GM12878 (cell line): ENCODE data around the gene ZNF543. TPM values are rescaled to one million over a fixed set of nuclear protein-coding genes. Genes with fewer than 3 reads are reported as not detected.

Experiments used
- BCL11A ChIP-seq: IDR thresholded peaks from 2 replicates; pipeline ENCODE4 v1.6.1; 2011; ENCODE audit warnings: low read depth, low read length
- EP300 ChIP-seq, 2 experiments: fragments of 150-350 bp in 1 of 2; IDR thresholded peaks; 2 replicates each; pipeline ENCODE4 v1.6.1; 2011 to 2012; ENCODE audit warnings: low read depth in 2 of 2, low read length in 2 of 2, borderline replicate concordance in 1 of 2, improper control_type of control experiment in 1 of 2, inconsistent platforms in 1 of 2; ENCODE audit not compliant: control insufficient read depth in 1 of 2
- KLF5 ChIP-seq: fragments of 450-650 bp; IDR thresholded peaks from 2 replicates; pipeline ENCODE4 v1.6.1; 2014; ENCODE audit warnings: mild to moderate bottlenecking; ENCODE audit not compliant: partially characterized antibody
- MEF2B ChIP-seq: fragments of 450-650 bp; IDR thresholded peaks from 2 replicates; pipeline ENCODE4 v1.6.1; 2018; ENCODE audit warnings: mild to moderate bottlenecking, moderate library complexity; ENCODE audit not compliant: partially characterized antibody, poor library complexity, severe bottlenecking
- NR2F1 ChIP-seq: fragments of 450-650 bp; conservative IDR thresholded peaks from 2 replicates; pipeline ENCODE4 v1.6.1; 2017; ENCODE audit warnings: mild to moderate bottlenecking
- PAX5 ChIP-seq: IDR thresholded peaks from 2 replicates; pipeline ENCODE4 v1.6.1; 2011; ENCODE audit warnings: low read depth, low read length, borderline replicate concordance
- PAX8 ChIP-seq: fragments of 450-650 bp; IDR thresholded peaks from 2 replicates; pipeline ENCODE4 v1.6.1; 2017; ENCODE audit warnings: mild to moderate bottlenecking, moderate library complexity
- SMAD1 ChIP-seq: fragments of 450-650 bp; IDR thresholded peaks from 2 replicates; pipeline ENCODE4 v1.6.1; 2018; ENCODE audit warnings: mild to moderate bottlenecking, low read depth; ENCODE audit not compliant: partially characterized antibody
- STAT1 ChIP-seq: fragments of 450-650 bp; conservative IDR thresholded peaks from 2 replicates; pipeline ENCODE4 v1.6.1; 2014; ENCODE audit warnings: antibody characterized with exemption, mild to moderate bottlenecking
- TARDBP ChIP-seq: IDR thresholded peaks from 2 replicates; pipeline ENCODE4 v1.6.1; 2016; ENCODE audit warnings: borderline replicate concordance
- polyA plus RNA-seq, 11 experiments: library from polyadenylated mRNA; depleted of rRNA in 4 of 11; unstranded in 6 of 11; stranded (reverse) in 5 of 11; fragments of >200 nt; fragmentation: Nextera tagmentation in 4 of 11; fragmentation: Illumina TruSeq in 1 of 11; extraction: Ambion mirVana in 4 of 11; extraction: Trizol in 1 of 11; gene quantifications; 1 replicate in 1 of 11; 2 replicates in 10 of 11; pipeline versions ENCODE4 v1.2.1 to v1.2.3, GENCODE V29; 2011 to 2016; ENCODE audit warnings: inconsistent platforms in 2 of 11, missing spikeins in 2 of 11, low read depth in 1 of 11
- total RNA-seq, 4 experiments: library from RNA; depleted of rRNA in 3 of 4; stranded (reverse); fragments of >200 nt in 3 of 4; fragmentation: Illumina TruSeq in 1 of 4; extraction: Trizol in 1 of 4; gene quantifications; 2 replicates each; pipeline versions ENCODE4 v1.2.1 to v1.2.3, GENCODE V29; 2013 to 2021
- TF ChIP-seq, protein P1 (sequence below): fragments of 450-650 bp; IDR thresholded peaks from 2 replicates; pipeline ENCODE4 v1.6.1; 2018; ENCODE audit warnings: mild to moderate bottlenecking, low read depth, moderate library complexity; ENCODE audit not compliant: partially characterized antibody
- TF ChIP-seq, protein P2 (sequence below): fragments of 150-350 bp; IDR thresholded peaks from 2 replicates; pipeline ENCODE4 v1.6.1; 2016; ENCODE audit warnings: low read depth, low read length
- TF ChIP-seq, protein P3 (sequence below): fragments of 450-650 bp; formaldehyde crosslinking; IDR thresholded peaks from 2 replicates; pipeline ENCODE4 v1.5.0; 2022; ENCODE audit warnings: mild to moderate bottlenecking, missing genetic modification characterization
- TF ChIP-seq, protein P4 (sequence below): fragments of 150-350 bp; IDR thresholded peaks from 2 replicates; pipeline ENCODE4 v1.6.1; 2014; ENCODE audit warnings: mild to moderate bottlenecking, low read depth, low read length
- TF ChIP-seq, protein P5 (sequence below): IDR thresholded peaks from 2 replicates; pipeline ENCODE4 v1.6.1; 2012; ENCODE audit warnings: low read depth, low read length, improper control_type of control experiment

Gene ZNF543
- total and polyA plus RNA-seq, 10 of the 15 experiments (the other 5 are each of a cell fraction or from before 2014, with no cell fraction given), result 0.53 to 9.0 (median 3.5) TPM

DNA sequence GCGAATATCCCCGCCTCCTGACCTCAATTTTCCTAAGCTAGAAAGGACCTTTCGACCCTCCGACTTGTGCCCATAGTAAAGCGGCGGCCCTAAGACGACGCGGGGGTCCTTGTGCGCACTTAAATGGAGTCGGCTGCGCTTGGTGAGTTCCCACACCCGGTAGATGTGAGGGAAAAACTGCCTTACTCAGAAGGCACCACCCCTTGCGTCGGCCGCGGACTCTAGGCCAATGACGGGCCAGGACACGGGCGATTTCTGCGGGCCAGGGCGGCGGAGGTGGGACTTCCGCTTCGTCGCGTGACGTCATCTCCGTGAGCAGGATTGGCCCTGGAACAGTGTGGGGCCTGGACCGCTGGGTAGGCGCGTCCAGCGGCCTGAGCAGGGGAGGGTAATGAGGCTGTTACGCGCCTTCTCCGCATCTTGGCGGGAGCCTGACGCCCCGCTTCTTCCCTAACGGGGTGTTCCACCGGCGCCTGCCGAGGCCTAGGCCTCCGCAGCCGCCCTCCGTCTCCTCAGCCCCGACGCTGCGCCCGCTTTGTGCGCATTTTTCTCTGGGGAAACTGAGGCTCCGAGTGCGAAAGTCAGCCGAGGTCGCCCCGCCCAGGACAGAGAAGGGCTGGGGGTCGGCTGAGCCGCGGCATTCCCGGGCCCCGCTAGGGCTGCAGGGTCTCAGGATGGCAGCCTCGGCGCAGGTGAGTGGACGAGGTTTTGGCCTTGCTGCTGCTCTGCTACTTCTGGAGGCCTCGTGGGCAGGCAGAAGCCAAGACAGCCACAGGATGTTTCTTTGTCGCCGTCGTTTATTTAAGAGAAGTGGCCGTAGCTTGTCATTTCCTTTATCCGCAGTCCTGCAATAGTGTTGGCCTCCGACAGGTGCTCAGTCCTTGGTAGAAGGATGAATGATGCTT lies at the start of gene ZNF543 (continued):
- TF ChIP-seq, protein P1, sequence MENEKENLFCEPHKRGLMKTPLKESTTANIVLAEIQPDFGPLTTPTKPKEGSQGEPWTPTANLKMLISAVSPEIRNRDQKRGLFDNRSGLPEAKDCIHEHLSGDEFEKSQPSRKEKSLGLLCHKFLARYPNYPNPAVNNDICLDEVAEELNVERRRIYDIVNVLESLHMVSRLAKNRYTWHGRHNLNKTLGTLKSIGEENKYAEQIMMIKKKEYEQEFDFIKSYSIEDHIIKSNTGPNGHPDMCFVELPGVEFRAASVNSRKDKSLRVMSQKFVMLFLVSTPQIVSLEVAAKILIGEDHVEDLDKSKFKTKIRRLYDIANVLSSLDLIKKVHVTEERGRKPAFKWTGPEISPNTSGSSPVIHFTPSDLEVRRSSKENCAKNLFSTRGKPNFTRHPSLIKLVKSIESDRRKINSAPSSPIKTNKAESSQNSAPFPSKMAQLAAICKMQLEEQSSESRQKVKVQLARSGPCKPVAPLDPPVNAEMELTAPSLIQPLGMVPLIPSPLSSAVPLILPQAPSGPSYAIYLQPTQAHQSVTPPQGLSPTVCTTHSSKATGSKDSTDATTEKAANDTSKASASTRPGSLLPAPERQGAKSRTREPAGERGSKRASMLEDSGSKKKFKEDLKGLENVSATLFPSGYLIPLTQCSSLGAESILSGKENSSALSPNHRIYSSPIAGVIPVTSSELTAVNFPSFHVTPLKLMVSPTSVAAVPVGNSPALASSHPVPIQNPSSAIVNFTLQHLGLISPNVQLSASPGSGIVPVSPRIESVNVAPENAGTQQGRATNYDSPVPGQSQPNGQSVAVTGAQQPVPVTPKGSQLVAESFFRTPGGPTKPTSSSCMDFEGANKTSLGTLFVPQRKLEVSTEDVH, result no peak
- TF ChIP-seq, protein P2, sequence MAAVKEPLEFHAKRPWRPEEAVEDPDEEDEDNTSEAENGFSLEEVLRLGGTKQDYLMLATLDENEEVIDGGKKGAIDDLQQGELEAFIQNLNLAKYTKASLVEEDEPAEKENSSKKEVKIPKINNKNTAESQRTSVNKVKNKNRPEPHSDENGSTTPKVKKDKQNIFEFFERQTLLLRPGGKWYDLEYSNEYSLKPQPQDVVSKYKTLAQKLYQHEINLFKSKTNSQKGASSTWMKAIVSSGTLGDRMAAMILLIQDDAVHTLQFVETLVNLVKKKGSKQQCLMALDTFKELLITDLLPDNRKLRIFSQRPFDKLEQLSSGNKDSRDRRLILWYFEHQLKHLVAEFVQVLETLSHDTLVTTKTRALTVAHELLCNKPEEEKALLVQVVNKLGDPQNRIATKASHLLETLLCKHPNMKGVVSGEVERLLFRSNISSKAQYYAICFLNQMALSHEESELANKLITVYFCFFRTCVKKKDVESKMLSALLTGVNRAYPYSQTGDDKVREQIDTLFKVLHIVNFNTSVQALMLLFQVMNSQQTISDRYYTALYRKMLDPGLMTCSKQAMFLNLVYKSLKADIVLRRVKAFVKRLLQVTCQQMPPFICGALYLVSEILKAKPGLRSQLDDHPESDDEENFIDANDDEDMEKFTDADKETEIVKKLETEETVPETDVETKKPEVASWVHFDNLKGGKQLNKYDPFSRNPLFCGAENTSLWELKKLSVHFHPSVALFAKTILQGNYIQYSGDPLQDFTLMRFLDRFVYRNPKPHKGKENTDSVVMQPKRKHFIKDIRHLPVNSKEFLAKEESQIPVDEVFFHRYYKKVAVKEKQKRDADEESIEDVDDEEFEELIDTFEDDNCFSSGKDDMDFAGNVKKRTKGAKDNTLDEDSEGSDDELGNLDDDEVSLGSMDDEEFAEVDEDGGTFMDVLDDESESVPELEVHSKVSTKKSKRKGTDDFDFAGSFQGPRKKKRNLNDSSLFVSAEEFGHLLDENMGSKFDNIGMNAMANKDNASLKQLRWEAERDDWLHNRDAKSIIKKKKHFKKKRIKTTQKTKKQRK, result peak; percentile 32
- TF ChIP-seq MEF2B (no peak), KLF5 (peak; percentile 65), EP300 (IDR thresholded peaks at IDR 0.05; ENCODE audit: borderline replicate concordance in 1 of 2, control insufficient read depth in 1 of 2, low read depth in 2 of 2, low read length in 2 of 2) (no peak), NR2F1 (no peak), PAX5 (peak; percentile 63; the same call in 1 of the 2 replicates), BCL11A (no peak), PAX8 (no peak), TARDBP (no peak), SMAD1 (no peak), STAT1 (no peak)
- TF ChIP-seq, protein P3, sequence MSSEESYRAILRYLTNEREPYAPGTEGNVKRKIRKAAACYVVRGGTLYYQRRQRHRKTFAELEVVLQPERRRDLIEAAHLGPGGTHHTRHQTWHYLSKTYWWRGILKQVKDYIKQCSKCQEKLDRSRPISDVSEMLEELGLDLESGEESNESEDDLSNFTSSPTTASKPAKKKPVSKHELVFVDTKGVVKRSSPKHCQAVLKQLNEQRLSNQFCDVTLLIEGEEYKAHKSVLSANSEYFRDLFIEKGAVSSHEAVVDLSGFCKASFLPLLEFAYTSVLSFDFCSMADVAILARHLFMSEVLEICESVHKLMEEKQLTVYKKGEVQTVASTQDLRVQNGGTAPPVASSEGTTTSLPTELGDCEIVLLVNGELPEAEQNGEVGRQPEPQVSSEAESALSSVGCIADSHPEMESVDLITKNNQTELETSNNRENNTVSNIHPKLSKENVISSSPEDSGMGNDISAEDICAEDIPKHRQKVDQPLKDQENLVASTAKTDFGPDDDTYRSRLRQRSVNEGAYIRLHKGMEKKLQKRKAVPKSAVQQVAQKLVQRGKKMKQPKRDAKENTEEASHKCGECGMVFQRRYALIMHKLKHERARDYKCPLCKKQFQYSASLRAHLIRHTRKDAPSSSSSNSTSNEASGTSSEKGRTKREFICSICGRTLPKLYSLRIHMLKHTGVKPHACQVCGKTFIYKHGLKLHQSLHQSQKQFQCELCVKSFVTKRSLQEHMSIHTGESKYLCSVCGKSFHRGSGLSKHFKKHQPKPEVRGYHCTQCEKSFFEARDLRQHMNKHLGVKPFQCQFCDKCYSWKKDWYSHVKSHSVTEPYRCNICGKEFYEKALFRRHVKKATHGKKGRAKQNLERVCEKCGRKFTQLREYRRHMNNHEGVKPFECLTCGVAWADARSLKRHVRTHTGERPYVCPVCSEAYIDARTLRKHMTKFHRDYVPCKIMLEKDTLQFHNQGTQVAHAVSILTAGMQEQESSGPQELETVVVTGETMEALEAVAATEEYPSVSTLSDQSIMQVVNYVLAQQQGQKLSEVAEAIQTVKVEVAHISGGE (CRISPR knock-in tag), result no peak
- TF ChIP-seq, protein P4, sequence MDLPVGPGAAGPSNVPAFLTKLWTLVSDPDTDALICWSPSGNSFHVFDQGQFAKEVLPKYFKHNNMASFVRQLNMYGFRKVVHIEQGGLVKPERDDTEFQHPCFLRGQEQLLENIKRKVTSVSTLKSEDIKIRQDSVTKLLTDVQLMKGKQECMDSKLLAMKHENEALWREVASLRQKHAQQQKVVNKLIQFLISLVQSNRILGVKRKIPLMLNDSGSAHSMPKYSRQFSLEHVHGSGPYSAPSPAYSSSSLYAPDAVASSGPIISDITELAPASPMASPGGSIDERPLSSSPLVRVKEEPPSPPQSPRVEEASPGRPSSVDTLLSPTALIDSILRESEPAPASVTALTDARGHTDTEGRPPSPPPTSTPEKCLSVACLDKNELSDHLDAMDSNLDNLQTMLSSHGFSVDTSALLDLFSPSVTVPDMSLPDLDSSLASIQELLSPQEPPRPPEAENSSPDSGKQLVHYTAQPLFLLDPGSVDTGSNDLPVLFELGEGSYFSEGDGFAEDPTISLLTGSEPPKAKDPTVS, result no peak
- TF ChIP-seq, protein P5, sequence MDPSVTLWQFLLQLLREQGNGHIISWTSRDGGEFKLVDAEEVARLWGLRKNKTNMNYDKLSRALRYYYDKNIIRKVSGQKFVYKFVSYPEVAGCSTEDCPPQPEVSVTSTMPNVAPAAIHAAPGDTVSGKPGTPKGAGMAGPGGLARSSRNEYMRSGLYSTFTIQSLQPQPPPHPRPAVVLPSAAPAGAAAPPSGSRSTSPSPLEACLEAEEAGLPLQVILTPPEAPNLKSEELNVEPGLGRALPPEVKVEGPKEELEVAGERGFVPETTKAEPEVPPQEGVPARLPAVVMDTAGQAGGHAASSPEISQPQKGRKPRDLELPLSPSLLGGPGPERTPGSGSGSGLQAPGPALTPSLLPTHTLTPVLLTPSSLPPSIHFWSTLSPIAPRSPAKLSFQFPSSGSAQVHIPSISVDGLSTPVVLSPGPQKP, result no peak
